HepG2 (cell line): Measurements from ENCODE around the gene PRKCG. TPM values are rescaled to one million over a fixed set of nuclear protein-coding genes. Genes with fewer than 3 reads are reported as not detected.

ENCODE experiments used
- AKNA ChIP-seq: sonication (generic); formaldehyde crosslinking; IDR thresholded peaks from 2 replicates; pipeline ENCODE4 v1.4.0; 2020; ENCODE audit warnings: missing genetic modification reagents, borderline replicate concordance
- ATF7 ChIP-seq, 2 experiments: fragments of 450-650 bp in 1 of 2; sonication (generic) in 1 of 2; formaldehyde crosslinking in 1 of 2; IDR thresholded peaks; 2 replicates each; pipeline versions ENCODE4 v1.4.0 to v1.6.1; 2016 to 2020; ENCODE audit warnings: antibody characterized with exemption in 1 of 2, mild to moderate bottlenecking in 1 of 2, missing genetic modification reagents in 1 of 2
- HCFC1 ChIP-seq: fragments of 150-350 bp; IDR thresholded peaks from 2 replicates; pipeline ENCODE4 v1.6.1; 2014; ENCODE audit warnings: low read depth, low read length
- HDAC6 ChIP-seq: fragments of 200-600 bp; sonication (generic); IDR thresholded peaks from 2 replicates; pipeline ENCODE4 v1.7.0; 2017; ENCODE audit warnings: mild to moderate bottlenecking, antibody characterized with exemption, low read length, low read depth
- HOXA9 ChIP-seq: sonication (generic); formaldehyde crosslinking; IDR thresholded peaks from 2 replicates; pipeline ENCODE4 v1.8.1; 2022; ENCODE audit warnings: missing genetic modification reagents, mild to moderate bottlenecking, moderate library complexity, borderline replicate concordance
- PAWR ChIP-seq: sonication (generic); formaldehyde crosslinking; IDR thresholded peaks from 2 replicates; pipeline ENCODE4 v1.4.0; 2020; ENCODE audit warnings: missing genetic modification reagents, mild to moderate bottlenecking, borderline replicate concordance
- SMARCC2 ChIP-seq: fragments of 450-650 bp; IDR thresholded peaks from 2 replicates; pipeline ENCODE4 v1.6.1; 2017; ENCODE audit warnings: antibody characterized with exemption, mild to moderate bottlenecking
- SPEN ChIP-seq: sonication (generic); formaldehyde crosslinking; IDR thresholded peaks from 2 replicates; pipeline ENCODE4 v1.5.1; 2020; ENCODE audit warnings: low read depth, mild to moderate bottlenecking, missing genetic modification reagents
- STAT6 ChIP-seq: sonication (generic); formaldehyde crosslinking; IDR thresholded peaks from 2 replicates; pipeline ENCODE4 v1.4.0; 2020; ENCODE audit warnings: missing genetic modification reagents, mild to moderate bottlenecking, borderline replicate concordance
- YEATS4 ChIP-seq: sonication (generic); formaldehyde crosslinking; IDR thresholded peaks from 2 replicates; pipeline ENCODE4 v1.4.0; 2020; ENCODE audit warnings: missing genetic modification reagents, borderline replicate concordance
- ZBTB39 ChIP-seq: sonication (generic); formaldehyde crosslinking; IDR thresholded peaks from 2 replicates; pipeline ENCODE4 v1.5.0; 2020; ENCODE audit warnings: missing genetic modification reagents
- ZNF510 ChIP-seq: sonication (generic); formaldehyde crosslinking; IDR thresholded peaks from 2 replicates; pipeline ENCODE4 v1.4.0; 2020; ENCODE audit warnings: low read depth, mild to moderate bottlenecking, missing genetic modification reagents
- ZNF512 ChIP-seq: sonication (generic); formaldehyde crosslinking; IDR thresholded peaks from 2 replicates; pipeline ENCODE4 v1.4.0; 2020; ENCODE audit warnings: mild to moderate bottlenecking, missing genetic modification reagents
- ZNF652 ChIP-seq: IDR thresholded peaks from 2 replicates; pipeline ENCODE4 v1.6.1; 2016; ENCODE audit warnings: low read depth, borderline replicate concordance
- ZNF788 ChIP-seq: sonication (generic); formaldehyde crosslinking; IDR thresholded peaks from 2 replicates; pipeline ENCODE4 v1.5.0; 2020; ENCODE audit warnings: mild to moderate bottlenecking, missing genetic modification reagents, borderline replicate concordance
- polyA plus RNA-seq, 8 experiments: library from polyadenylated mRNA; depleted of rRNA in 3 of 8; stranded (reverse) in 7 of 8; unstranded in 1 of 8; fragments of >200 nt; fragmentation: Illumina TruSeq in 4 of 8; extraction: Trizol in 4 of 8; gene quantifications; 2 replicates each; pipeline versions ENCODE4 v1.2.1 to v1.2.3, GENCODE V29; 2011 to 2016; ENCODE audit warnings: low read depth in 4 of 8, missing spikeins in 1 of 8, mixed read lengths in 1 of 8; ENCODE audit not compliant: insufficient read depth in 1 of 8
- total RNA-seq, 5 experiments: library from RNA; depleted of rRNA; stranded (reverse); fragments of >200 nt; fragmentation: Illumina TruSeq; extraction: Trizol; gene quantifications; 2 replicates each; pipeline ENCODE4 v1.2.3, GENCODE V29; 2016; ENCODE audit warnings: low read depth in 1 of 5

The PRKCG gene
- total and polyA plus RNA-seq, 2 of the 13 experiments (the other 11 are each of a cell fraction or from before 2014, with no cell fraction given), result 0.02 to 0.03 TPM

GRCh38 chr19:53879140-53880081, 2.6 kb upstream of the PRKCG start (continued):
- TF ChIP-seq AKNA (CRISPR knock-in tag), result no peak
- no peak; the same call in 1 of the 2 replicates for TF ChIP-seq ZNF788 (CRISPR knock-in tag)
- TF ChIP-seq HDAC6, result no peak
- TF ChIP-seq ZNF652 (CRISPR knock-in tag), result no peak; the same call in 1 of the 2 replicates
- TF ChIP-seq PAWR, result no peak
- 0 out of 2 replicates have a peak, but pooled peaks have one; percentile 58 for TF ChIP-seq SPEN (CRISPR knock-in tag)
- no peak for TF ChIP-seq ZNF512
- no peak for TF ChIP-seq HOXA9 (CRISPR knock-in tag)
- TF ChIP-seq SMARCC2, result no peak
- peak; percentile 95 for TF ChIP-seq HCFC1
- TF ChIP-seq ZNF510 (CRISPR knock-in tag), result no peak
- TF ChIP-seq ZBTB39 (CRISPR knock-in tag), result no peak
- no peak for TF ChIP-seq STAT6 (CRISPR knock-in tag)
- no peak for TF ChIP-seq YEATS4 (CRISPR knock-in tag)
- TF ChIP-seq ATF7 (IDR thresholded peaks at IDR 0.05), result no peak
- TF ChIP-seq ATF7 (CRISPR knock-in tag; IDR thresholded peaks at IDR 0.05), result no peak
